HG03097 (cell line): Measurements from ENCODE around the gene TMC1.

ENCODE experiments used
- ATAC-seq: cut with Tn5 transposase; IDR thresholded peaks from one replicate; pipeline ENCODE4 v1.9.1; 2021; ENCODE audit not compliant: unreplicated experiment, low FRiP score

Gene TMC1

GRCh38 chr9:72565535-72565934 lies 44.1 kb downstream of the TMC1 start:
- ATAC-seq, result no peak

- ATAC-seq, result no peak
Measured at GRCh38 chr9:72574156-72574810, 52.9 kb downstream of the TMC1 start.

- no peak for ATAC-seq
Measured at GRCh38 chr9:72575666-72576065, 54.3 kb downstream of the TMC1 start.

GRCh38 chr9:72576087-72576486 lies 54.7 kb downstream of the TMC1 start:
- no peak for ATAC-seq

- no peak for ATAC-seq
Measured at GRCh38 chr9:72577212-72577753, 55.9 kb downstream of the TMC1 start.

- ATAC-seq, result no peak
Measured at GRCh38 chr9:72579190-72579589, 57.8 kb downstream of the TMC1 start.

GRCh38 chr9:72579880-72580550 lies 58.6 kb downstream of the TMC1 start:
- ATAC-seq, result no peak

- ATAC-seq, result no peak
Measured at GRCh38 chr9:72581694-72582093, 60.3 kb downstream of the TMC1 start.

GRCh38 chr9:72583370-72583769 lies 62.0 kb downstream of the TMC1 start:
- ATAC-seq, result no peak

GRCh38 chr9:72586388-72587130 lies 65.2 kb downstream of the TMC1 start:
- no peak for ATAC-seq

GRCh38 chr9:72588336-72588735 lies 66.9 kb downstream of the TMC1 start:
- ATAC-seq, result no peak

GRCh38 chr9:72589667-72590521 lies 68.5 kb downstream of the TMC1 start:
- ATAC-seq, result no peak

GRCh38 chr9:72590824-72591223 lies 69.4 kb downstream of the TMC1 start:
- no peak for ATAC-seq

- ATAC-seq, result peak; percentile 74
Measured at GRCh38 chr9:72592502-72593403, 71.3 kb downstream of the TMC1 start.

GRCh38 chr9:72596451-72597180 lies 75.2 kb downstream of the TMC1 start:
- no peak for ATAC-seq

GRCh38 chr9:72597181-72597517 lies 75.7 kb downstream of the TMC1 start:
- ATAC-seq, result no peak

GRCh38 chr9:72597601-72598000 lies 76.2 kb downstream of the TMC1 start:
- ATAC-seq, result no peak

- ATAC-seq, result no peak
Measured at GRCh38 chr9:72598639-72599038, 77.2 kb downstream of the TMC1 start.
